HG02610 (cell line): ENCODE measurements around the gene HSPBAP1.
A peak's percentile ranks its signal among the peaks of the same experiment; 100 is the strongest.
"Not testable (repeated sequence)": the region's sequence is repeated elsewhere in the genome, so short reads cannot be mapped to it uniquely, and the experiment has no call there.

Experiments
- ATAC-seq: cut with Tn5 transposase; IDR thresholded peaks from one replicate; pipeline ENCODE4 v1.9.1; 2021; ENCODE audit warnings: mild to moderate bottlenecking, moderate library complexity; ENCODE audit not compliant: unreplicated experiment

The HSPBAP1 gene

DNA sequence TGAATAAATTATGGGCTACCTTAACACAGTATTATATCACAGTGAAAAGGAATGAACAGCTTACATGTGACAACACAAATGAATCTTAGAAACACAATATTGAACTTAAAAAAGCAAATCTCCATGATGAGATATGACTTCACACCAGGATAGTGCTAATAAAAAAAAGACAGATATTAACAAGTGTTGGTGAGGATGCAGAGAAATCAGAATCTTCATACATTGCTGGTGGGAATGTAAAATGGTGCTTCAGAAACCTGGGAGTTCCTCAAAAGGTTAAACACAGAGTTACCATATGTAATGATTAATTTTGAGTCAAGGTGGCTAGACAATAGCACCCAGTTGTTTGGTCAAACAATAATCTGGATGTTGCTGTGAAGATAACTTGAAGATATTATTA, 51.4 kb downstream of the HSPBAP1 start:
- no peak for ATAC-seq

DNA sequence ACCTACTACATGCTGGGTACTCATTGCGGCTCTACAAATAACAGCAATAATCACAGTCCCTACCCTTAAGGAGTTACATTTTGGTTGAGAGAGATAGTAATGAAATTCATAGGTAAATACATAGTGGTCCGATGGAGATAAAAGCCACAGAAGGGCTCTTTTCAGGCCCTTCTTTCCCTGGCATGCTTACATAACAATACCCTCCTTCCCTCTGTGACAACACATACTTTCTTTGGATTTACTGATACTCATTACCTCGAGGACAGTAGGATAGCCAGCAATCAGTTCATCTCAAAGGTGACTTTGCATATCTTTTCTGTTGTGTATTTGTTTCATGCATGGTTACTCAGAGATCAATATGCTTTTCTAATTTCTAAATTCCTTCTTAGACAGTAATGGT, 54.5 kb downstream of the HSPBAP1 start:
- ATAC-seq, result no peak

DNA sequence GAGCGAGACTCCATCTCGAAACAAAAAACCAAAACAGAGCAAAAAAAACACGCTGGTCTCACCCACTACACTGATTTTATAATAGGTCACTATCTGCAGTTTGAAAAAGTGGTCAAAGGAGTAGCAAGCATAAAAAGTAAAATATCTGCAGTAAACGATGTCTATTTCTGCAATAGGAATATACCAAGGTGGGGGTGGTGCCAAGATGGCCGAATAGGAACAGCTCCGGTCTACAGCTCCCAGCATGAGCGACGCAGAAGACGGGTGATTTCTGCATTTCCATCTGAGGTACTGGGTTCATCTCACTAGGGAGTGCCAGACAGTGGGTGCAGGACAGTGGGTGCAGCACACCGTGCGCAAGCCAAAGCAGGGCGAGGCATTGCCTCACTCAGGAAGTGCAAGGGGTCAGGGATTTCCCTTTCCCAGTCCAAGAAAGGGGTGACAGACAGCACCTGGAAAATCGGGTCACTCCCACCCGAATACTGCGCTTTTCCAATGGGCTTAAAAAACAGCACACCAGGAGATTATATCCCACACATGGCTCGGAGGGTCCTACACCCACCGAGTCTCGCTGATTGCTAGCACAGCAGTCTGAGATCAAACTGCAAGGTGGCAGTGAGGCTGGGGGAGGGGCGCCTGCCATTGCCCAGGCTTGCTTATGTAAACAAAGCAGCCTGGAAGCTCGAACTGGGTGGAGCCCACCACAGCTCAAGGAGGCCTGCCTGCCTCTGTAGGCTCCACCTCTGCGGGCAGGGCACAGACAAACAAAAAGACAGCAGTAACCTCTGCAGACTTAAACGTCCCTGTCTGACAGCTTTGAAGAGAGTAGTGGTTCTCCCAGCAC, 60.7 kb downstream of the HSPBAP1 start:
- not testable (repeated sequence) for ATAC-seq

DNA sequence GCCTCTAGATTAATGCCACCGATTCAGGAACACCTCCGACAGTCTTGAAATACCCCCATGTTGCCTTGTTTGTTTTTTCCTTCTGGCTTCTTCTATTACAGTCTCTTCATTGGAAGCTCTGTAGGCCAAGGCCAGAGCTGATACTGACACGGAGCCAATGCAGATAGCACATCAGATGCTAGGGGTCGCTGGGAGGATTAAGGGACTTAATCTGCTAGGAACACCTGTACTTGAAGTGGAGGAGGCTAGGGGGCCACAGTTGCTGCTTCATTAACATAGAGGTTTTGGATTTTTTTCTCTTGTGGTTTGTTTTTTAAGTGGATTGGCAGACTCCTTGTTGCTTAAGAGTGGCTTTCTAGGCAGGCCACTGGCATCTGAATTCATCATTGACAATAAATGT, 63.4 kb downstream of the HSPBAP1 start:
- ATAC-seq, result no peak

DNA sequence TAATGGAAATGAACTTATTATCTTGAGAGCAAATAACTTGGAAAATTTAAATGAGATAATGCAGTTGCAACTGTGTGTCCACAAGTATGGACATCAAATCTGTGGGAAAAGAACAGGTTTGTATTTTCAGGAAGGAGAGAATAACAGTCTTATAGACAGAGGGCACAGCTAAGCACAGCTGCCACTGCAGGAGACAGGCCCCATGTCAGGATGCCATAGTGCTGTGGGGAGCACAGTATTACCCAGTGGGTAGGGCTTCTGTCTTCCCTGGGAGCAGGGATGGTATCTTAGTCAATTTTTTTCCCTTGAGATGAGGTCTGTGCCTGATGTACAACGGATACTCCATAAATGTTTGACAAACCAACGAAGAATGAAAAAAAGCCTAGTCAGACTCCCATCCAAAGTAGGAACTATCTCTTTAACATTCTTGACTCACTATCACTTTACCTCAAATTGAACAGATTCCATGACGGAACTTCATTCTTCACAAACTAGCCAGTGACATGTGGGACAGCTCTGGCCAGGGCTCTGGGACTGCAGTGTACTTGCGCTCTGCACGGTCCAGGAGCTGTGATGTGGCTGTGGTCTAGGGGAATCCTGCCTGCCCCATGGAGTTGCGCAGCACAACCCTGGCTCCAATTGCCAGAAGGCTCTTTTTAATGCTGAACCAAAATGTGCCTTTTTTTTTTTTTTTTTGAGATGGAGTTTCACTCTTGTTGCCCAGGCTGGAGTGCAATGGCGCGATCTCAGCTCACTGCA, 64.7 kb downstream of the HSPBAP1 start:
- no peak for ATAC-seq

DNA sequence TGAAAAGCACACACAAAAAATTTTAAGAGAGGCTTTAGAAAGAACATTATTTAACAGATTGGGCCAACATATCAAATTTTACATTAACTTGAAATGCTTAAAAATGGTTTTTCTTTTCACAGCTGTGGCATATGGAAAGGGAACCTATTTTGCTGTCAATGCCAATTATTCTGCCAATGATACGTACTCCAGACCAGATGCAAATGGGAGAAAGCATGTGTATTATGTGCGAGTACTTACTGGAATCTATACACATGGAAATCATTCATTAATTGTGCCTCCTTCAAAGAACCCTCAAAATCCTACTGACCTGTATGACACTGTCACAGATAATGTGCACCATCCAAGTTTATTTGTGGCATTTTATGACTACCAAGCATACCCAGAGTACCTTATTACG, 65.4 kb downstream of the HSPBAP1 start:
- ATAC-seq, result no peak

DNA sequence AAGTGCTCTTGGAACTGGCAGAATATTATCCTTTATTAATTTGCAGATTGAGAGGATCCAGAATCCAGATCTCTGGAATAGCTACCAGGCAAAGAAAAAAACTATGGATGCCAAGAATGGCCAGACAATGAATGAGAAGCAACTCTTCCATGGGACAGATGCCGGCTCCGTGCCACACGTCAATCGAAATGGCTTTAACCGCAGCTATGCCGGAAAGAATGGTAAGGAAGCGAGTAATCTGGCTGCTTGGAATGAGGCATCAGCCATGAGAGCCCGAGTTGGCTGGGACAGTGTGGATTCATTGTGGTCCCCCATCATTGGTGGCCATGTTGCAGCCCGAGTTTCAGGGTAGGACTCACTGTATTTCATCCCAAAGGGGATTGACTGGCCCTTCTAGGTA, 65.9 kb downstream of the HSPBAP1 start:
- no peak for ATAC-seq

DNA sequence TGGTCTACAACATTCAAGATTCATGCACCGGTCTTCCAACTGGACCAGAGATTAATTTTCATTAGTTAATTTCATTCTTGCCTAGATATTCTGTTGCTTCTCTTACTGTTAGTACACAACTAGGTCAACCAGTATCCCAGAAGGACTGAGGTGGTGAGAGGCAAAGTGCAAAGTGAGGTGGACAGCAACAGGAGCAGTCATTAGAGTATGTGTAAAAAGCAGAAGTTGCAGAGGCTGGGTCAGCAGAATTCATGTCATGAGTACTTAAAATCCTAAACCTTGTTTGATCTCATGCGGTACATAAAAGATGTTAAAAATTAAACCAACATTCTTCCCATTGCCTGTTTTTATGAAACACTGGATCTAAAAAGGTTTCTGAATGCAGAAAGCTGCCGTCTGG, 66.3 kb downstream of the HSPBAP1 start:
- no peak for ATAC-seq

DNA sequence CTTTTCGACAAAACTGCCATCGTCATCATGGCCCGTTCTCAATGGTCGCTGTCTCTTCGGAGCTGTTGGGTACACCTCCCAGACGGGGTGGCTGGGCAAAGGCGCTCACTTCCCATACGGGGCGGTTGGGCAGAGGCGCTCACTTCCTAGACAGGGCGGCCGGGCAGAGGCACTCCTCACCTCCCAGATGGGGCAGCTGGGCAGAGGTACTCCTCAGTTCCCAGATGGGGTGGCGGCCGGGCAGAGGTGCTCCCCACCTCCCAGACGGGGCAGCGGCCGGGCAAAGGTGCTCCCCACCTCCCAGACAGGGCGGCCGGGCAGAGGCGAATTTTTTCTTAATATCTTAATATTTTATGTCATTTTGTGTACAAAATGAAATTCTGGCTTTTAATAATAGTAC, 68.5 kb downstream of the HSPBAP1 start:
- no peak for ATAC-seq

DNA sequence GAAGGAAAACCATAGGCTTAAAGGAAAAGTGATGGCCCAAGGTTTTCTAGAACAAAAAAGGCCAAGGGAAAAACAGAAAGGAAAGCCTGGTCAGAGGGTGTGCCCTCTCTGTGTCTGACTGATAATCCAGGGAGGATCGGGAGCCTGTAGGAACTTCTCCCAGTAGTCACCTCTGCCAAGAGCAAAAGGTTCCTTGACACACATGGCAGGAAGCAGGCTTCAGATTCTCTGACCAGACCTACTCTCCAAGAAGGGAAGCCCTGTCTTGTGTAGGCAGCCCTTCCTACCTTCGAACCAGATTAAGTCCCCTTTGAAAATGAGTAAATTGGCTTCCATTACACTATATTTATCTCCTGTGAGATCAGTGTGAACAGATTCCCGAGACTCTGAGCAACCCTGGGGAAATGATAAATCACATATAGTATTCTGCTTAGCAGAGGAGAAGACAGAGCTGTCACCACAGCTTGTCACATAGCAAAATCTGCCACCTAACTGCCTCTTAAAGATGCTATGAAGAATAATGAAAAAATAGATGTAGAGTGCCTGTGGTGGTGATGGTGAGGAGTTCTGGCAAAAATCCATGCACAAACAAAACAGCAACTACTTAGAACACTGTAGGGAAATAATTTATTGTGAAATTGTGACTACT, 74.2 kb downstream of the HSPBAP1 start:
- ATAC-seq, result no peak

DNA sequence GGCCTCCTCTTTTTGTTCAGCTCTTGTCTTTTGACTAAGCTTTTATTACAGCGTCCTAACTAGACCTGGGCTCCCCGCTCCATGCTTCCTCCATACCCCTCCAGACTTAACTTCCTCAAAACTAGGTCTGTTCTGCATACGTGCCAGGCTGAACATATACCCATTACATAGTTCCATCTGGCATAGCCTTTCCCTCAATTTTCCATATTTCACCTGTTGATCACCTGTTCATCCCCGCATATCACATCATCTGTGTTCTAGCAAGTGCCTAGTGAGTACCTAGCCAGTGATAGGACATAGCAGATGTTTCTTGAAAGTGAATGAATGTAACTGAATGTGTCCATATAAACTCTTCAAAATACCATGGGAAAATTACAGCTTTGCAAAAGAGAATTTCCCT, 77.0 kb downstream of the HSPBAP1 start:
- ATAC-seq, result no peak

DNA sequence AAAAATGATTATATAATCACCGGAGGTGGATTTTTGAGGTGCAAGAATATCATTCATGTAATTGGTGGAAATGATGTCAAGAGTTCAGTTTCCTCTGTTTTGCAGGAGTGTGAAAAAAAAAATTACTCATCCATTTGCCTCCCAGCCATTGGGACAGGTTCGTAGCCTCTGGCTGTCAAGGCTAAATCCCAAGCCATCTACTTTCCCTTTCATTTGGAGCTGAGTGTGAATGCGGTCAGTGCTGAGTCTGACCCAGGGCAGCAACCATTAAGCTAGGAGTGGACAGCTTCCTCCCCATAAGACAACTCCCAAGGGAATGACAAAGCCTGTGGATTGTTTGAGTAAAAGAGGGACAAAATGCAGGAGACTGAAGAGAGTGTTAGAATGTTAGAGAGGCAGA, 79.4 kb downstream of the HSPBAP1 start:
- ATAC-seq, result no peak

DNA sequence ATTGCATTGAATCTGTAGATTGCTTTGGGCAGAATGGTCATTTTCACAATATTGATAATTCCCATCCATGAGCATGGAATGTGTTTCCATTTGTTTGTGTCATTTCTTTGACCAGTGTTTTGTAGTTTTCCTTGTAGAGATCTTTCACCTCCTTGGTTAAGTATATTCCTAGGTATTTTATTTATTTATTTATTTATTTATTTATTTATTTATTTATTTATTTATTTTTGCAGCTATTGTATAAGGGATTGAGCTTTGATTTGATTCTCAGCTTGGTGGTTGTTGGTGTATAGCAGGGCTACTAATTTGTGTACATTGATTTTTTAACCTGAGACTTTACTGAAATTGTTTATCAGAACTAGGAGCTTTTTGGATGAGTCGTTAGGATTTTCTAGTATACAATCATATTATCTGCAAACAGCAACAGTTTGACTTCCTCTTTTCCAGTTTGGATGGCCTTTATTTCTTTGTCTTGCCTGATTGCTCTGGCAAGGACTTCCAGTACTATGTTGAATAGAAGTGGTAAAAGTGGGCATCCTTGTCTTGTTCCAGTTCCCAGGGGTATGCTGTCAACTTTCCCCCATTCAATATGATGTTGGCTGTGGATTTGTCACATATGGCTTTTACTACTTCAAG, 82.9 kb downstream of the HSPBAP1 start:
- not testable (repeated sequence) for ATAC-seq

DNA sequence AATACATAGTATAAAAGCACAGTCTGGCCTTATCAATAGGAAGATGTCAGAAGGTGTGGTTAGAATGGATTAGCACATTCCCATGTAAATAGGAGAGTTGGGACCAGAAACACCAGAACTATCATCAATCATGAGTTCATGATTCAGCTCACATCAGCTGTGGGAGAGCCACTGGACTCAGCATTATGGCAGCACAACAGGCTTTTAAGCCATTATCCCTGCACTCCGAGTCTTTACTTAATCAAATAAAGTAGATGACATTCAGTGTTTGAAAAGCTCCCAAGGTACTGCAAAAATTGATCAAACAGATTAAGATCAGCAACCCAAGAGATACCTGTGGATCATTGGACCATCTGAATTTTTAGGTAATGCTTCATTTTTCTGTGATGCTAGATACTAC, 88.3 kb downstream of the HSPBAP1 start:
- no peak for ATAC-seq

DNA sequence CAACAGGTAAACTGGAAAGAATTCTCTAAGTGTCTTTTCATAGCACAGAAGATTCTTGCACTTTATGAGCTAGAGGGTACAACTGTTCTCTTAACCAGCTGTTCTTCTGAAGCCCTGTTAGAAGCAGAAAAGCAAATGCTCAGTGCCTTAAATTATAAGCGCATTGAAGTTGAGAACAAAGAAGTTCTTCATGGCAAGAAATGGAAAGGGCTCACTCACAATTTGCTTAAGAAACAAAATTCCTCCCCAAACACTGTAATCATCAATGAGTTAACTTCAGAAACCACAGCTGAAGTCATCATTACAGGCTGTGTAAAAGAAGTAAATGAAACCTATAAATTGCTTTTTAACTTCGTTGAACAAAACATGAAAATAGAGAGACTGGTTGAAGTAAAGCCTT, 93.4 kb downstream of the HSPBAP1 start:
- no peak for ATAC-seq

DNA sequence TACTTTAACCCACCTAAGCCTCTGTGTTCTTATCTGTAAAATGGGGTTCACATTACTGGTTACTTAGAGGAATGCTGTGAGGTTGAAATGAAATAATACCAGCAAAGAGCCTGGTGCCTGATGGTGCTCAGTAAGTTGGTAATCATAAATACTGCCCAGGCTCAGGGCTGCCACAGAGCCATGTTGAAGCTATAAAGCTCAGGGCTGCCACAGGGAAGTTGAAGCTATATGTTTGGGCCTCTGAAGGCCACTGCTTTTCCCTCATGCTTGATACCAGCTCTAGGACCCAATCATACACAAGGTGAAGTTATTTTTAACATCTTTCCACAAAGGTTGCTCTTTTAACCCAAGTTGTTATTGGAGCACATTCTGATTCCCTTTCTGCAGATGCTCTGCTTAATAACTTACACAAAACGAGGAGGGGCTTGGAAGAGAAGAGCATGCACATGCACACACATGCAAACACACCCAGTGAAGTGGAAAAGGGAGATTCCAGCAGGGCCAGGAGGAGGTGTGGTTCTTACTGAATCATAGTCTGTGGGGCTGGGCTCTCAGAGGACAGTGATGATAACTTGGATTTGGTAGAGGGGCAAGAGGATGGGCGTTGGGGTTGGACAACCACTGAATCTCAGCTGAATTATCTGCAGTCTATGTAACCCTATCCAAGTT, 95.5 kb downstream of the HSPBAP1 start:
- ATAC-seq, result peak; percentile 94

DNA sequence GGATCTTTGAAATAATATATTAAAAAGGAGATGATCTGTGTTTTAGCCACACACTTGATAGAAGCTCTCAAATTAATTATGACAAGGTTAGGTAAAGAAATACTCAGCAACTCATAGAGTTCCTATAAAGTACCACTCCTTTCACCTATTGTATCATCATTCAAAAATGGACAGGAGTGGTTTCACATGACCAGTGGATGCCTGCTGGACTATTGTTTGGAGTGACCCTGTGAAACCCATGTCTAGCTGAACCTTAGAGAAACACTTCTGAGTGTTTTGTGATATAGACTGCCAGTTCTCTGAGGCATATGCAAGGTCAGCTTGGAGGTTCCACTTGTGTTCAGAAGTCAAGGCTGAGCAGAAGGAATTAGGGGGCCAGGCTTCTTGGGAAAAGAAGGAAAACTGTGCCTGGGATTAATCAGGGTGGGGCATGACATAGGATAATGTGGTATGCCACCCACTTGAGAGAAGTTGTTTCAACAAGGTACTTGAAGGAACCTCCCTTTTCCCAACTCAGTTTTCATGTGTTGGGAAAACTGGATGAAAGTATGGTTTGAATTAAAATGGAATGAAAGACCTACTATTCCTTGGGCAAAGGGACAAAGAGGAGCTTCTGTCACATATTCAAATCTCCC, 97.6 kb downstream of the HSPBAP1 start:
- ATAC-seq, result no peak

DNA sequence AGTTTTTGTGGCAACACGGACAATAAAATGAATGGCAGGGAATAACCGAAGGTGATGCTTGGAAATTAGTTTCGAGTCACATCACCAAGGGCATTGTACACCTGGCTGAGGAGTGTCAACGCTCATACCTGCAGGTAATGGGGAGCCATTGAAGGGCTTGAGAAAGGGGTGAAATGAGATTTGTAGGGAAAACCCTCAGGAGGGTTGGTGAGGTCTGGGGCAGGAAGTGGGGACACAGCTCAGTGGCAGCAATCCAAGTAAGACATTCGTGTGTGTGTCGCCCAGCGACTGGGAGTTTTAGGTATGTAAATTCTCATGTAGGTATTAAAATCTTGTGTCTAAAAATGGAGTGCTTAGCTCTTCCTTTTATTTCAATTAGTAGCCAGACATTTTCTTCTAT, 98.7 kb downstream of the HSPBAP1 start:
- peak; percentile 63 for ATAC-seq

DNA sequence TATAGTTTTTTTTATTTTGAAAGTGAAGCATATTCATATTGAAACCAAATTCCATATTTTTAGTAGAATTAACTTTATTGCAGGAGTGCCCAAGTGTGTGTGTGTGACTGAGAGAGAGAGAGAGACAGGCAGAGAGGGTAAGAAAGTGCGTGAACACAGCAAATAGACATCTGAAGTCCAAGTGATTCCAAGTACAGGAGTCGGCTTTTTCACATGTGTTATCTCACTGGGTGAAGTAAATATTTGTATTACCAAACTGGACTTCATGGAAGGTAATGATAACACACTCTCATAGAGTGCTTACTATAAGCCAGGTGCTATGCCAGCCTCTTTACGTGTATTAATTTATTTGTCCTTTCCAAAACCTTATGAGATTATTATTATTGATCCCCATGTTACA, 101.0 kb downstream of the HSPBAP1 start:
- ATAC-seq, result no peak

DNA sequence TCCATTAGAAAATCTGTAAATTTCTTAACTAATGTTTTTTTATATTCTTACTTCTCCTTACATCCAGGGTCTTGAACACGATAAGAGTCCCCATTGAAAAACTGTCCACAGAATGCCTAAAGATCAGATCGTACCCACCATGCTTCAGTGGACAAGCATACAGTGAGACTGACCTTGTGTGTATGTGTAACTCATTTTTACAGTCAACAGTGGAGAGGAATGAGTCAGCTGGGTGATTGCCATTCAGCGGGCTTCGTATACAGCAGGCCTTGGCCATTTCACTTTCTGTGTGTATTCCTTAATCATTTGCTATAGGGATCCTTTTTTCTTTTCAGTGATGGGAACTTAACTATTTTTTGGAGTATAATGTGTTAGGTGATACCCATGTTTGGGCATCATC, 102.4 kb downstream of the HSPBAP1 start:
- ATAC-seq, result peak; percentile 84
